GM21737 (cell line): ENCODE data around the gene AQR.
"Not testable (repeated sequence)": the region's sequence is repeated elsewhere in the genome, so short reads cannot be mapped to it uniquely, and the experiment has no call there.

Experiments
- ATAC-seq: cut with Tn5 transposase; IDR thresholded peaks from one replicate; pipeline ENCODE4 v1.9.1; 2021; ENCODE audit warnings: mild to moderate bottlenecking, moderate library complexity; ENCODE audit not compliant: unreplicated experiment

The AQR gene

DNA sequence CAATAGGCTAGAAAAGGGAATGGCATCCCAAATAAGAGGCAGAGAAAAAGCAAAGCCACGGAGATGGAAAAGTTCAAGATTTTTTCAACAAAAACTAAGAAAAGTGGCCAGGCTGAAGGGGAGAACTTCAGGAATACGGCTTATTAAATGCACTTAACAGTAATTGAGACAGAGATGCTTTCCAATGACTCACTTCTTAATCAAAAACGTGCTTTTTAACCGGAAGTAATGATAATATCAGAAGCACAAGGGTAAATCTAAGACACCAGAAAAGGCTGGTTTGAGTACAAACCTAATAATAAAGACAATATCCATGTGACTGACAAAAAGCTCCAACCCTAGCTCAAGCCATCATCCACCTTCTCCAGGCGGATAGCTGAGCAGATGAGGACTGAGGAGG lies 149.4 kb downstream of the AQR start:
- ATAC-seq = no peak

GRCh38 chr15:34818526-34818925 lies 151.0 kb downstream of the AQR start:
- no peak for ATAC-seq

GRCh38 chr15:34815836-34816235 lies 153.7 kb downstream of the AQR start:
- ATAC-seq = no peak

DNA sequence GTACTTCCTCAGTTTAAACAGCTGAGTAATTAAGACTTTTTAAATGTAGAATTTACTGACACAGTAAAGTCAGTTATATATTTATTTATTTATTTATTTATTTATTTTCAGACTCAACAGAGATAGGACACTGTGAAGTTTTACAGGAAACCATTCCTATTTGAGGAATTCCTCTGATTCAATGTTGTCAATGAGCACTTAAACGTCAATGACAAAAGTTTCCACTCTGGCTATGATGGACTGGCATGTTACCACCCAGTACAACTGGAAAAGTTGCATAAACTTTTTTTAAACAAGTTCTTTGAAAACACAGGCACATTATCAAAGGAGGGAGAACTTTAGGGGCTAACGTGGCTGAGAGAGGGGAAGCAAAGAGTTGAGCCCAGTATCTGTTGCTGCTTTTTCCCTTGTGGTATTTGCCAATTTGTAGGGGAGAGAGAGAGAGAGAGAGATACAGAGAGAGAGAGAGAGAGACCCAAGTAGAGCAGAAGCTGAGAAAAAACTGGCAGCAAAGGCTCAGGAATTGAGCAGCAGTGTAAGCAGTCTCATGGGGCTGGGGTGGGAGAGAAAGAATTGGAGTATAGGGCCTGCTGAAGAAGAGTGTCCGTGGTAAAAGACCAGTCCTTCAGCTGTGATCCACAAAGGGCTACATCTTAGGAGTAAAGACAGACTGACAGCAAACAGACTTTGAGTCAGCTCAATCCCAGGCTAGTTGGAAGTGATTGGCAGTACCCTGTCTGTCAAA lies 155.9 kb downstream of the AQR start:
- no peak for ATAC-seq

- not testable (repeated sequence) for ATAC-seq
Observed at GRCh38 chr15:34812868-34813365, 156.6 kb downstream of the AQR start.

DNA sequence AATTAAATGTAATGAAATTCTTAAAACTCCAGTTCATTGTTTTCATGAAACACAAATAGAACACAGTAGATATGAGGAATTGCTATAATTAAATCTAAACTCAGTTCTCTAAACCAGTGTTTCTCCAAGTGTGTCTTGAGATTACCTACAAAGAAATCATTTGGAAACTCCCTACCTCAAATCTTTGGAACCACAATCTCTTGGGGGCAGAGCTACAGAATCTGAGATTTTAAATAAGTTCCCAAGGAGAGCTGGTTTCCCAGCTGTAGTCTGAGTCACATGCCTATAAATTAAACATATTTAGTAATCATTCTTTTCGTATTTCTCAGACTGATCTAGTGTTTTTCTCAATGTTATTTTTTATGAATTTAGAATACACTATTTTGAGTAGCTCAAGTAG lies 157.2 kb downstream of the AQR start:
- no peak for ATAC-seq

- no peak for ATAC-seq
Observed at GRCh38 chr15:34810443-34811129, 159.0 kb downstream of the AQR start.

- no peak for ATAC-seq
Observed at GRCh38 chr15:34809186-34809585, 160.4 kb downstream of the AQR start.

- ATAC-seq = no peak
Observed at GRCh38 chr15:34808016-34808415, 161.5 kb downstream of the AQR start.

GRCh38 chr15:34807241-34807640 lies 162.3 kb downstream of the AQR start:
- ATAC-seq = not testable (repeated sequence)

- no peak for ATAC-seq
Observed at GRCh38 chr15:34804776-34805175, 164.8 kb downstream of the AQR start.

DNA sequence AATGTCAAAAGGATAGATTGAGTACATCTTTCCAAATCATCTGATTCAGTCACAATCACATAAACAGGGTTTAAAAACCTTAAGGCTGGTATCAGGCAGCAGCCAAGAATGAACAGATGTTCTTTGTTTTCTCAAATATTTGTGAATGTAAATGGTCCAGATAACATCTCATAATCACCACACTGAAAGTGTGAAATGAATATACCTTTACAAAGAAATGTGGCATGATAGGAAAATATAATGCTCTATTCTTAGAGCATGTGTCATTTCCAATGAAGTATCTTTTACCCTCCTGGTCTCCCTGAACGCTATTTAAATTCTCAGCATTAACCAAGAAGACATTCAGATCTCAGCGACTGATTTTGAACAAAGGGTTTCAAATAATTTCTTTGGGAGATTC lies 165.4 kb downstream of the AQR start:
- ATAC-seq = no peak

DNA sequence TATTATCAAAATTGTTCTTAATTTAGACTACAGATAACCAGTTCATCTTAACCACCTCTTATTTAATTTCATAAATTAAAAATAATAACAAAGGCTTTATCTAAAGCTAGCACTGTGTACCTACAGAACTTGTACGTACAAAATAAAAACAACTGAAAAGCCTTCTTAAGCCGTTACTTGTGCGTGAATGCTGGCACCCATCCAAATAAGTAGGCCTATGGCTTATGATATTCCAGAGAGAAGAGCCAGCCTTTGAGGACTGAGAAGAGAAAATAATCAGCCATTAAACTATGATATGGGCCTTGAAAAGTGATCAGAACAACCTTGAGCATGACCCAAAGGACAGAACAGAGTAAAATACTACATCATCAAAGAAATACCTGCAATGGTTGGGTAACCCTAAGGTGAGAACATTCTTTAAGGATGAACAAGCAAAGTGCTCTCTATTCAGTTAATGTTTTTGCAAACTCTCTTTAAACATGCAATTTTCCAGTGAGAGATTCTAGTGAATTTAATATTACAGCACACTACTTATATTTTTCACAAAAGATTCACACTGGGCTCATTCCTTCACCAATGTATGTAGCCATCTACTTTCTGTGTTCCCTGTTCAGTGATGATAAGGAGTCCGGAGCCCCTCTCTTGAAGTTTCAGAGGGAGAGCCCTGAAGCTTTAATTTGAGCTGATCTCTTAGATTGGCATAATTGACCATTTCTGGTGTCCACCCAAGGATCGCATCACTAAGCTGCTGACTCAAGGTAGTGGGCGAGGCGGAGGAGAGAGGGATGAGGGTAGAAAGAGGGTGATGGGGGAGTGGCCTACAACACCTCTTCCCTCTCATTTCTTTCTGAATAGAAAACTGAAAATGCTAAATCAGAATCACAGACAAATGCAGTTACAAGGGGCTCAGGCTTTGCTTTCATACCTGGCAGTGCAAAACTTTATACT lies 166.5 kb downstream of the AQR start:
- ATAC-seq = no peak

GRCh38 chr15:34802371-34802770 lies 167.2 kb downstream of the AQR start:
- no peak for ATAC-seq
